ENCODE measurements around the gene UGT1A7.

- TF ChIP-seq EZH2phosphoT487 (IDR thresholded peaks at IDR 0.05; ENCODE audit: insufficient read depth, low read depth) (no peak), EZH2 (IDR thresholded peaks at IDR 0.05; ENCODE audit: insufficient read depth, poor library complexity, severe bottlenecking) (no peak)
Measured at GRCh38 chr2:233714121-233714520, 32.4 kb downstream of the UGT1A7 start.
